H9 (cell line): ENCODE results near the gene KLHL22. TPM values are rescaled to one million over a fixed set of nuclear protein-coding genes. Genes with fewer than 3 reads are reported as not detected.

ENCODE experiments used
- DNase-seq: peaks from one replicate; pipeline ENCODE4 v3.0.0-alpha.2; 2017
- H2AFZ ChIP-seq: one replicate; pipeline ENCODE4 v1.6.1; 2013; ENCODE audit warnings: mild to moderate bottlenecking, low read length, control low read depth, moderate library complexity
- H2AK5ac ChIP-seq: 2 replicates; pipeline ENCODE4 v1.6.1; 2013; ENCODE audit warnings: low read length, control low read depth, mixed read lengths; ENCODE audit not compliant: insufficient read length
- H2BK120ac ChIP-seq: one replicate; pipeline ENCODE4 v1.6.1; 2013; ENCODE audit warnings: low read depth, mild to moderate bottlenecking, low read length, control low read depth, inconsistent platforms; ENCODE audit not compliant: poor library complexity, severe bottlenecking
- H2BK12ac ChIP-seq: 2 replicates; pipeline ENCODE4 v1.6.1; 2013; ENCODE audit warnings: low read length, control low read depth, mixed read lengths, low read depth; ENCODE audit not compliant: insufficient read length
- H2BK15ac ChIP-seq: 2 replicates; pipeline ENCODE4 v1.6.1; 2013; ENCODE audit warnings: low read depth, low read length, control low read depth
- H2BK20ac ChIP-seq: one replicate; pipeline ENCODE4 v1.6.1; 2013; ENCODE audit warnings: low read depth, mild to moderate bottlenecking, low read length, control low read depth, inconsistent platforms; ENCODE audit not compliant: poor library complexity, severe bottlenecking
- H2BK5ac ChIP-seq: 2 replicates; pipeline ENCODE4 v1.6.1; 2013; ENCODE audit warnings: low read length, control low read depth, mixed read lengths; ENCODE audit not compliant: insufficient read length
- H3K14ac ChIP-seq: 2 replicates; pipeline ENCODE4 v1.6.1; 2013; ENCODE audit warnings: low read length, control low read depth; ENCODE audit not compliant: insufficient read depth
- H3K18ac ChIP-seq: 2 replicates; pipeline ENCODE4 v1.6.1; 2013; ENCODE audit warnings: low read depth, mild to moderate bottlenecking, mixed read lengths, low read length, control low read depth; ENCODE audit not compliant: insufficient read length
- H3K23ac ChIP-seq: 2 replicates; pipeline ENCODE4 v1.6.1; 2013; ENCODE audit warnings: low read length, control low read depth, mixed read lengths, low read depth; ENCODE audit not compliant: insufficient read length
- H3K23me2 ChIP-seq: 2 replicates; pipeline ENCODE4 v1.6.1; 2013; ENCODE audit warnings: low read depth, mild to moderate bottlenecking, mixed read lengths, low read length, control low read depth; ENCODE audit not compliant: insufficient read length, poor library complexity, severe bottlenecking
- H3K27ac ChIP-seq: 2 replicates; pipeline ENCODE4 v1.5.1; 2013; ENCODE audit warnings: low read length, control low read depth, mixed read lengths, low read depth; ENCODE audit not compliant: insufficient read length
- H3K27me3 ChIP-seq: 2 replicates; pipeline ENCODE4 v1.6.1; 2013; ENCODE audit warnings: low read length, control low read depth, inconsistent platforms; ENCODE audit not compliant: insufficient read depth
- H3K4ac ChIP-seq: 2 replicates; pipeline ENCODE4 v1.6.1; 2013; ENCODE audit warnings: low read depth, mild to moderate bottlenecking, control low read depth, inconsistent platforms, low read length, moderate library complexity
- H3K4me1 ChIP-seq: 2 replicates; pipeline ENCODE4 v1.6.1; 2013; ENCODE audit warnings: low read length, control low read depth, inconsistent platforms; ENCODE audit not compliant: insufficient read depth
- H3K4me2 ChIP-seq: 2 replicates; pipeline ENCODE4 v1.6.1; 2013; ENCODE audit warnings: low read length, control low read depth, mixed read lengths; ENCODE audit not compliant: insufficient read length, insufficient read depth
- H3K56ac ChIP-seq: 2 replicates; pipeline ENCODE4 v1.6.1; 2013; ENCODE audit warnings: low read depth, mild to moderate bottlenecking, mixed read lengths, low read length, control low read depth; ENCODE audit not compliant: insufficient read length
- H3K79me1 ChIP-seq: 2 replicates; pipeline ENCODE4 v1.6.1; 2013; ENCODE audit warnings: low read depth, mild to moderate bottlenecking, moderate library complexity, low read length, control low read depth, inconsistent platforms; ENCODE audit not compliant: insufficient read depth, poor library complexity, severe bottlenecking
- H3K79me2 ChIP-seq: 2 replicates; pipeline ENCODE4 v1.6.1; 2013; ENCODE audit warnings: low read length, control low read depth, inconsistent platforms; ENCODE audit not compliant: insufficient read depth
- H3K9ac ChIP-seq: 2 replicates; pipeline ENCODE4 v1.6.1; 2013; ENCODE audit warnings: low read length, control low read depth, mixed read lengths; ENCODE audit not compliant: insufficient read length; ENCODE audit errors: extremely low read depth
- H3K9me3 ChIP-seq: one replicate; pipeline ENCODE4 v1.6.1; 2013; ENCODE audit warnings: low read depth, low read length, inconsistent platforms; ENCODE audit not compliant: control insufficient read depth
- H3T11ph ChIP-seq: one replicate; pipeline ENCODE4 v1.6.1; 2013; ENCODE audit warnings: mild to moderate bottlenecking, low read length, control low read depth, inconsistent platforms
- H4K20me1 ChIP-seq: one replicate; pipeline ENCODE4 v1.6.1; 2013; ENCODE audit not compliant: control insufficient read depth, insufficient read length, insufficient read depth
- H4K5ac ChIP-seq: 2 replicates; pipeline ENCODE4 v1.6.1; 2013; ENCODE audit warnings: low read depth, mild to moderate bottlenecking, mixed read lengths, low read length, control low read depth; ENCODE audit not compliant: insufficient read length
- H4K8ac ChIP-seq: replicated peaks from 2 replicates; pipeline ENCODE4 v1.6.1; 2013; ENCODE audit warnings: low read length, control low read depth, mixed read lengths, low read depth; ENCODE audit not compliant: insufficient read length
- H4K91ac ChIP-seq: 2 replicates; pipeline ENCODE4 v1.6.1; 2013; ENCODE audit warnings: low read depth, mild to moderate bottlenecking, moderate library complexity, mixed read lengths, low read length, control low read depth; ENCODE audit not compliant: insufficient read length
- H3K27ac Mint-ChIP-seq, 3 experiments: 2 replicates in 2 of 3; 3 replicates in 1 of 3; pipeline ENCODE4 v1.8.0; 2020 to 2021; ENCODE audit warnings: mixed read lengths in 3 of 3, mild to moderate bottlenecking in 1 of 3, moderate library complexity in 1 of 3
- H3K27me3 Mint-ChIP-seq: 2 replicates; pipeline ENCODE4 v1.8.0; 2021; ENCODE audit warnings: low read depth, mild to moderate bottlenecking, moderate library complexity, mixed read lengths
- H3K36me3 Mint-ChIP-seq, 3 experiments: 2 replicates in 2 of 3; 3 replicates in 1 of 3; pipeline ENCODE4 v1.8.0; 2020 to 2021; ENCODE audit warnings: low read depth in 3 of 3, mixed read lengths in 3 of 3; ENCODE audit not compliant: insufficient read depth in 1 of 3
- H3K4me1 Mint-ChIP-seq, 2 experiments: 2 replicates each; pipeline ENCODE4 v1.8.0; 2020; ENCODE audit warnings: mixed read lengths in 2 of 2
- H3K4me3 Mint-ChIP-seq, 2 experiments: 2 replicates in 1 of 2; 3 replicates in 1 of 2; pipeline ENCODE4 v1.8.0; 2020 to 2021; ENCODE audit warnings: mild to moderate bottlenecking in 2 of 2, mixed read lengths in 2 of 2, moderate library complexity in 1 of 2
- H3K9me3 Mint-ChIP-seq, 2 experiments: 2 replicates in 1 of 2; 3 replicates in 1 of 2; pipeline ENCODE4 v1.8.0; 2020; ENCODE audit warnings: mild to moderate bottlenecking in 2 of 2, mixed read lengths in 2 of 2, moderate library complexity in 1 of 2
- CTCF ChIP-seq: fragments of 200-600 bp; sonication (generic); conservative IDR thresholded peaks from 3 replicates; pipeline ENCODE4 v1.8.0; 2021; ENCODE audit warnings: antibody characterized with exemption, mild to moderate bottlenecking
- WGBS: extraction: QIAGEN DNeasy Blood & Tissue Kit; methylation state at CpG from one replicate; pipeline ENCODE4 v1.1.7; 2013; ENCODE audit warnings: missing lambda C conversion rate, low lambda C conversion rate, mixed read lengths; ENCODE audit not compliant: insufficient read length; ENCODE audit errors: extremely low coverage; 5-methylcytosine and 5-hydroxymethylcytosine counted together
- total RNA-seq: library from RNA; stranded (reverse); gene quantifications from 2 replicates; pipeline ENCODE4 v1.2.1, GENCODE V29; 2021

KLHL22 gene
- total RNA-seq, 1 experiment from 2014 or later, result 11.9 TPM

GRCh38 chr22:20424568-20424931 is 71.0 kb downstream of the KLHL22 start:
- no peak overlapping the region for H2BK15ac ChIP-seq
- H2AFZ ChIP-seq, result no peak overlapping the region
- H3K4ac ChIP-seq, result no peak overlapping the region
- TF ChIP-seq CTCF, result no peak
- peaks cover 11% of the 10 kb centered on the region for H3K27me3 Mint-ChIP-seq
- H3K23ac ChIP-seq, result no peak overlapping the region
- no peak overlapping the region for H3K56ac ChIP-seq
- no peak overlapping the region for H3T11ph ChIP-seq
- H3K18ac ChIP-seq, result no peak overlapping the region
- H3K4me2 ChIP-seq, result no peak overlapping the region
- H3K4me3 Mint-ChIP-seq, result no peak overlapping the region
- no peaks in the 10 kb centered on the region for H3K9me3 Mint-ChIP-seq
- H3K4me1 Mint-ChIP-seq, result peaks cover 11 to 12% of the 10 kb centered on the region in 2 experiments
- H3K14ac ChIP-seq, result no peak overlapping the region
- H2BK20ac ChIP-seq, result no peak overlapping the region
- WGBS, result no CpG with 5 or more reads among the region's 15 CpGs
- H3K9ac ChIP-seq, result no peak overlapping the region
- H4K91ac ChIP-seq, result no peak overlapping the region
- no peaks in the 10 kb centered on the region for H3K79me1 ChIP-seq
- H3K79me2 ChIP-seq, result no peaks in the 10 kb centered on the region
- no peaks in the 10 kb centered on the region for H3K4me1 ChIP-seq
- H2BK120ac ChIP-seq, result no peak overlapping the region
- no peak overlapping the region for H4K8ac ChIP-seq
- H4K20me1 ChIP-seq, result no peaks in the 10 kb centered on the region
- no peak overlapping the region for H3K27ac ChIP-seq
- peak overlapping the region in 1 of 3 experiments; percentile 79; a peak in 1 of 7 replicates for H3K27ac Mint-ChIP-seq
- no peak overlapping the region for H2BK12ac ChIP-seq
- H4K5ac ChIP-seq, result no peak overlapping the region
- H3K9me3 ChIP-seq, result no peaks in the 10 kb centered on the region
- H3K23me2 ChIP-seq, result no peaks in the 10 kb centered on the region
- no peak overlapping the region for H2BK5ac ChIP-seq
- peaks cover 0 to 22% (median 6%) of the 10 kb centered on the region in 3 experiments; a peak in 3 of 7 replicates for H3K36me3 Mint-ChIP-seq
- no peaks in the 10 kb centered on the region for H3K27me3 ChIP-seq
- DNase-seq, result no peak
- H2AK5ac ChIP-seq, result no peak overlapping the region
